SK-N-SH treated with all-trans-retinoic acid at 6 μM for 48 hours (cell line): ENCODE results near the gene HLCS.

ENCODE experiments used
- ATAC-seq: fragments of 200-7000 bp; cut with Tn5 transposase; 3 replicates; pipeline ENCODE4 v1.9.1; 2020; ENCODE audit warnings: mild to moderate bottlenecking, moderate library complexity
- ARNTL ChIP-seq: fragments of 450-650 bp; formaldehyde crosslinking; IDR thresholded peaks from 2 replicates; pipeline ENCODE4 v1.5.0; 2020; ENCODE audit warnings: low read depth, mild to moderate bottlenecking, moderate library complexity, borderline replicate concordance
- CSDC2 ChIP-seq: fragments of 250-450 bp; sonication (Bioruptor Pico); IDR thresholded peaks from 2 replicates; pipeline ENCODE4 v1.5.0; 2020; ENCODE audit warnings: mild to moderate bottlenecking, moderate library complexity
- ISL1 ChIP-seq: fragments of 250-450 bp; sonication (Bioruptor Pico); IDR thresholded peaks from 2 replicates; pipeline ENCODE4 v2.1.2; 2022; ENCODE audit warnings: mild to moderate bottlenecking, moderate library complexity
- PPARA ChIP-seq: fragments of 250-450 bp; sonication (Bioruptor Pico); IDR thresholded peaks from 2 replicates; pipeline ENCODE4 v1.5.0; 2020; ENCODE audit warnings: mild to moderate bottlenecking, borderline replicate concordance
- RARB ChIP-seq: fragments of 250-450 bp; sonication (Bioruptor Pico); IDR thresholded peaks from 2 replicates; pipeline ENCODE4 v1.8.0; 2021; ENCODE audit warnings: mild to moderate bottlenecking, moderate library complexity
- SNAI2 ChIP-seq: fragments of 250-450 bp; sonication (Bioruptor Pico); IDR thresholded peaks from 2 replicates; pipeline ENCODE4 v1.5.0; 2020; ENCODE audit warnings: mild to moderate bottlenecking, moderate library complexity
- TCF4 ChIP-seq: fragments of 250-450 bp; sonication (Bioruptor Pico); IDR thresholded peaks from 2 replicates; pipeline ENCODE4 v1.8.0; 2021; ENCODE audit warnings: mild to moderate bottlenecking, moderate library complexity, borderline replicate concordance
- TOX ChIP-seq: fragments of 250-450 bp; sonication (Bioruptor Pico); IDR thresholded peaks from 2 replicates; pipeline ENCODE4 v1.8.0; 2021; ENCODE audit warnings: mild to moderate bottlenecking, moderate library complexity, borderline replicate concordance
- ZFP3 ChIP-seq: fragments of 250-450 bp; sonication (Bioruptor Pico); IDR thresholded peaks from 2 replicates; pipeline ENCODE4 v1.5.0; 2020; ENCODE audit warnings: mild to moderate bottlenecking, moderate library complexity
- ZFP30 ChIP-seq: fragments of 450-650 bp; formaldehyde crosslinking; IDR thresholded peaks from 2 replicates; pipeline ENCODE4 v1.5.0; 2022; ENCODE audit warnings: mild to moderate bottlenecking, moderate library complexity
- ZNF565 ChIP-seq: fragments of 450-650 bp; formaldehyde crosslinking; conservative IDR thresholded peaks from 2 replicates; pipeline ENCODE4 v1.5.0; 2020; ENCODE audit warnings: low read depth, mild to moderate bottlenecking, moderate library complexity
- ZNF70 ChIP-seq: fragments of 450-650 bp; formaldehyde crosslinking; IDR thresholded peaks from 2 replicates; pipeline ENCODE4 v1.5.0; 2020; ENCODE audit warnings: mild to moderate bottlenecking, moderate library complexity
- TF ChIP-seq, protein P1 (sequence below): fragments of 250-450 bp; sonication (Bioruptor Pico); IDR thresholded peaks from 2 replicates; pipeline ENCODE4 v1.8.0; 2020; ENCODE audit warnings: mild to moderate bottlenecking, moderate library complexity, borderline replicate concordance
- TF ChIP-seq, protein P2 (sequence below): fragments of 250-450 bp; sonication (Bioruptor Pico); IDR thresholded peaks from 2 replicates; pipeline ENCODE4 v1.8.0; 2021; ENCODE audit warnings: low read depth, mild to moderate bottlenecking, moderate library complexity, borderline replicate concordance
- TF ChIP-seq, protein P3 (sequence below): fragments of 250-450 bp; sonication (Bioruptor Pico); IDR thresholded peaks from 2 replicates; pipeline ENCODE4 v1.5.1; 2020; ENCODE audit warnings: low read depth, mild to moderate bottlenecking, moderate library complexity
- TF ChIP-seq, protein P4 (sequence below): fragments of 250-450 bp; sonication (Bioruptor Pico); IDR thresholded peaks from 2 replicates; pipeline ENCODE4 v1.5.0; 2020; ENCODE audit warnings: mild to moderate bottlenecking, moderate library complexity
- TF ChIP-seq, protein P5 (sequence below): fragments of 250-450 bp; sonication (Bioruptor Pico); IDR thresholded peaks from 2 replicates; pipeline ENCODE4 v1.5.1; 2021; ENCODE audit warnings: mild to moderate bottlenecking, moderate library complexity

The HLCS gene

DNA sequence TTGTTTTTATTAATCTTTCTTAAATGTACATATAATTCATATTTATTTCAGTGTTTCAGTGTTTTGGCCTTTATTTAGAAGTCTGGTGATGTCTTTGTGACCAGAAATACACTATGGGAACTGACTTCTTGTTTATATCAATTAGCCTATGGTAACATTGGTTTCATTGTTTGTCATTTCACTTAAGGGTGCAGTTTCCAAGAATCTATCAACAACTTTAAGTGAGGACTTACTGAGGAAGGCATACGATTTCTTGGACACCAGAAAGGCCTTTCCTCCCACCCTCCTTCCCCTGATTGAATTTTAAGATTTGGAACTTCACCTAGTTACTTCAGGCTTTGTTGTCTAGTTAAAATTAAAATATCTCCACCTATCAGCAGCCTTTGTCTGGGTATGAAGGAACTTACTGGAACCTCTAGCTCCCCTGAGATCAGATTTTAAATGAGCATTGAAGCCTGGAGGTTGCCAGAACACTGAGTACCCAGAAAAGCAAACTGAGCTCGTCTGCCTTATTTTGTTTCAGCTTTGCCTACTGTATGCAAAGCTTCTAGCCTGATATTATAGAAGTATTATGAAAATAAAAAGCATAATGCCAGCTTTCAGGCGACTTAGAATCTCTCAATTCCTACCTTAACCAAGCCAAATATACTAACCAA, 34.2 kb downstream of the HLCS start:
- TF ChIP-seq RARB (CRISPR knock-in tag): no peak
- TF ChIP-seq, protein P1, sequence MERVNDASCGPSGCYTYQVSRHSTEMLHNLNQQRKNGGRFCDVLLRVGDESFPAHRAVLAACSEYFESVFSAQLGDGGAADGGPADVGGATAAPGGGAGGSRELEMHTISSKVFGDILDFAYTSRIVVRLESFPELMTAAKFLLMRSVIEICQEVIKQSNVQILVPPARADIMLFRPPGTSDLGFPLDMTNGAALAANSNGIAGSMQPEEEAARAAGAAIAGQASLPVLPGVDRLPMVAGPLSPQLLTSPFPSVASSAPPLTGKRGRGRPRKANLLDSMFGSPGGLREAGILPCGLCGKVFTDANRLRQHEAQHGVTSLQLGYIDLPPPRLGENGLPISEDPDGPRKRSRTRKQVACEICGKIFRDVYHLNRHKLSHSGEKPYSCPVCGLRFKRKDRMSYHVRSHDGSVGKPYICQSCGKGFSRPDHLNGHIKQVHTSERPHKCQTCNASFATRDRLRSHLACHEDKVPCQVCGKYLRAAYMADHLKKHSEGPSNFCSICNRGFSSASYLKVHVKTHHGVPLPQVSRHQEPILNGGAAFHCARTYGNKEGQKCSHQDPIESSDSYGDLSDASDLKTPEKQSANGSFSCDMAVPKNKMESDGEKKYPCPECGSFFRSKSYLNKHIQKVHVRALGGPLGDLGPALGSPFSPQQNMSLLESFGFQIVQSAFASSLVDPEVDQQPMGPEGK: no peak
- TF ChIP-seq, all 23 proteins: peak for 0
- ATAC-seq: no peak

DNA sequence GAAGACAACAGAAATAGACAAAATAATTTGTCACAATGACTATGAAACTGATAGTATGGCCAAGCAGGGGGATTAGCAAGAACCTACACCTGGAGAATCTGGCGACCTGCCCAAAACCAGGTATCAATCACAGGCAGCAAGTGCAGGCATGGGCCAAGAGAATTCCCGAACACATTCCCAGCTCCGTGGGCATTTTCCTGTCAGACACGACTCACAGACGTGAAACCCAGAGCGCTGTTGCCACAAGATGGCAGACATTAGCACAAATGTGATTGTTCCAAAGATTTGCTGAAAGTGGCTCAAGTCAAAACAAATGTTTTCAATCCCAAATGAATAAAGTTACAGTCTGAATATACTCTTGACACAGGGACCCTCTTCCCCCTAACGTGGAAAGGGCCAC, 36.8 kb downstream of the HLCS start:
- peak; percentile 35; the same call in 1 of the 3 replicates for ATAC-seq
- TF ChIP-seq PPARA (CRISPR knock-in tag) (no peak), RARB (CRISPR knock-in tag) (no peak), SNAI2 (CRISPR knock-in tag) (no peak), TCF4 (CRISPR knock-in tag) (no peak), ZNF565 (no peak), ISL1 (CRISPR knock-in tag) (no peak), ZFP3 (CRISPR knock-in tag) (no peak), TOX (no peak), ARNTL (CRISPR knock-in tag) (no peak), ZNF70 (CRISPR knock-in tag) (no peak), ZFP30 (CRISPR knock-in tag) (no peak)
- TF ChIP-seq, protein P2, sequence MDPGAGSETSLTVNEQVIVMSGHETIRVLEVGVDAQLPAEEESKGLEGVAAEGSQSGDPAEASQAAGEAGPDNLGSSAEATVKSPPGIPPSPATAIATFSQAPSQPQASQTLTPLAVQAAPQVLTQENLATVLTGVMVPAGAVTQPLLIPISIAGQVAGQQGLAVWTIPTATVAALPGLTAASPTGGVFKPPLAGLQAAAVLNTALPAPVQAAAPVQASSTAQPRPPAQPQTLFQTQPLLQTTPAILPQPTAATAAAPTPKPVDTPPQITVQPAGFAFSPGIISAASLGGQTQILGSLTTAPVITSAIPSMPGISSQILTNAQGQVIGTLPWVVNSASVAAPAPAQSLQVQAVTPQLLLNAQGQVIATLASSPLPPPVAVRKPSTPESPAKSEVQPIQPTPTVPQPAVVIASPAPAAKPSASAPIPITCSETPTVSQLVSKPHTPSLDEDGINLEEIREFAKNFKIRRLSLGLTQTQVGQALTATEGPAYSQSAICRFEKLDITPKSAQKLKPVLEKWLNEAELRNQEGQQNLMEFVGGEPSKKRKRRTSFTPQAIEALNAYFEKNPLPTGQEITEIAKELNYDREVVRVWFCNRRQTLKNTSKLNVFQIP (CRISPR knock-in tag): no peak
- TF ChIP-seq, protein P3, sequence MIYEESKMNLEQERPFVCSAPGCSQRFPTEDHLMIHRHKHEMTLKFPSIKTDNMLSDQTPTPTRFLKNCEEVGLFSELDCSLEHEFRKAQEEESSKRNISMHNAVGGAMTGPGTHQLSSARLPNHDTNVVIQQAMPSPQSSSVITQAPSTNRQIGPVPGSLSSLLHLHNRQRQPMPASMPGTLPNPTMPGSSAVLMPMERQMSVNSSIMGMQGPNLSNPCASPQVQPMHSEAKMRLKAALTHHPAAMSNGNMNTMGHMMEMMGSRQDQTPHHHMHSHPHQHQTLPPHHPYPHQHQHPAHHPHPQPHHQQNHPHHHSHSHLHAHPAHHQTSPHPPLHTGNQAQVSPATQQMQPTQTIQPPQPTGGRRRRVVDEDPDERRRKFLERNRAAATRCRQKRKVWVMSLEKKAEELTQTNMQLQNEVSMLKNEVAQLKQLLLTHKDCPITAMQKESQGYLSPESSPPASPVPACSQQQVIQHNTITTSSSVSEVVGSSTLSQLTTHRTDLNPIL (CRISPR knock-in tag): no peak
- TF ChIP-seq, protein P1: no peak
- TF ChIP-seq, protein P4, sequence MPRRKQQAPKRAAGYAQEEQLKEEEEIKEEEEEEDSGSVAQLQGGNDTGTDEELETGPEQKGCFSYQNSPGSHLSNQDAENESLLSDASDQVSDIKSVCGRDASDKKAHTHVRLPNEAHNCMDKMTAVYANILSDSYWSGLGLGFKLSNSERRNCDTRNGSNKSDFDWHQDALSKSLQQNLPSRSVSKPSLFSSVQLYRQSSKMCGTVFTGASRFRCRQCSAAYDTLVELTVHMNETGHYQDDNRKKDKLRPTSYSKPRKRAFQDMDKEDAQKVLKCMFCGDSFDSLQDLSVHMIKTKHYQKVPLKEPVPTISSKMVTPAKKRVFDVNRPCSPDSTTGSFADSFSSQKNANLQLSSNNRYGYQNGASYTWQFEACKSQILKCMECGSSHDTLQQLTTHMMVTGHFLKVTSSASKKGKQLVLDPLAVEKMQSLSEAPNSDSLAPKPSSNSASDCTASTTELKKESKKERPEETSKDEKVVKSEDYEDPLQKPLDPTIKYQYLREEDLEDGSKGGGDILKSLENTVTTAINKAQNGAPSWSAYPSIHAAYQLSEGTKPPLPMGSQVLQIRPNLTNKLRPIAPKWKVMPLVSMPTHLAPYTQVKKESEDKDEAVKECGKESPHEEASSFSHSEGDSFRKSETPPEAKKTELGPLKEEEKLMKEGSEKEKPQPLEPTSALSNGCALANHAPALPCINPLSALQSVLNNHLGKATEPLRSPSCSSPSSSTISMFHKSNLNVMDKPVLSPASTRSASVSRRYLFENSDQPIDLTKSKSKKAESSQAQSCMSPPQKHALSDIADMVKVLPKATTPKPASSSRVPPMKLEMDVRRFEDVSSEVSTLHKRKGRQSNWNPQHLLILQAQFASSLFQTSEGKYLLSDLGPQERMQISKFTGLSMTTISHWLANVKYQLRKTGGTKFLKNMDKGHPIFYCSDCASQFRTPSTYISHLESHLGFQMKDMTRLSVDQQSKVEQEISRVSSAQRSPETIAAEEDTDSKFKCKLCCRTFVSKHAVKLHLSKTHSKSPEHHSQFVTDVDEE (CRISPR knock-in tag): no peak

DNA sequence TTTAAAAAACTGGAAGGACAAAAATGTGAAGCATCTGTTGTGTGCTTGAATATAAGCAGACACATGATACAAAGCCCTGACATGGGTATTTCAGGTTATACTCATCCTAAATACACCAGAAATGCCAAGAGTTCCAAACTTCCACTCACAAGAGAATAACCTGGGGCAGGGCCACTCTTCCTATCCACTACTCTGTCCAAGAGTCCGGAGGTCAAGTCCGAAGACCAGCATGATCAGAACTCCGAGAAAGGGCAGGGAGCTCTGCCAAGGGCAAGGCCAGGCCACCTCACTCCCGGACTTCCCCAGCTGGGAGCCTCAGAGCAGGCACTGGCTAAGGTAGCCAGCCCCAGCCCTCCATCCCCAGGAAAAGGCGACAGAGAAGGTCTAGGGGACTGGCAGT, 37.5 kb downstream of the HLCS start:
- no peak for ATAC-seq
- TF ChIP-seq CSDC2 (no peak), PPARA (CRISPR knock-in tag) (no peak), RARB (CRISPR knock-in tag) (no peak)
- TF ChIP-seq, protein P5, sequence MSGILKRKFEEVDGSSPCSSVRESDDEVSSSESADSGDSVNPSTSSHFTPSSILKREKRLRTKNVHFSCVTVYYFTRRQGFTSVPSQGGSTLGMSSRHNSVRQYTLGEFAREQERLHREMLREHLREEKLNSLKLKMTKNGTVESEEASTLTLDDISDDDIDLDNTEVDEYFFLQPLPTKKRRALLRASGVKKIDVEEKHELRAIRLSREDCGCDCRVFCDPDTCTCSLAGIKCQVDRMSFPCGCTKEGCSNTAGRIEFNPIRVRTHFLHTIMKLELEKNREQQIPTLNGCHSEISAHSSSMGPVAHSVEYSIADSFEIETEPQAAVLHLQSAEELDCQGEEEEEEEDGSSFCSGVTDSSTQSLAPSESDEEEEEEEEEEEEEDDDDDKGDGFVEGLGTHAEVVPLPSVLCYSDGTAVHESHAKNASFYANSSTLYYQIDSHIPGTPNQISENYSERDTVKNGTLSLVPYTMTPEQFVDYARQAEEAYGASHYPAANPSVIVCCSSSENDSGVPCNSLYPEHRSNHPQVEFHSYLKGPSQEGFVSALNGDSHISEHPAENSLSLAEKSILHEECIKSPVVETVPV (CRISPR knock-in tag): no peak
- TF ChIP-seq, protein P4 (CRISPR knock-in tag): no peak
- TF ChIP-seq, all 23 proteins: peak for 0
